Left cardiac atrium (tissue), 2 donors: ENCODE measurements around the gene ZPBP. TPM values are rescaled to one million over a fixed set of nuclear protein-coding genes. Genes with fewer than 3 reads are reported as not detected.

Source experiments
- total RNA-seq, 2 donors: library from RNA; stranded (reverse); fragmentation: NEBNext Ultra II Directional; extraction: Animal tissue kit (Norgen Biotek cat#: 25700); gene quantifications; one replicate each; pipeline ENCODE4 v1.2.1, GENCODE V29; 2021
- donor health status: DM: no; HTN: yes; CAD: no; lungs with severe emphysema.
- donor health status: DM: yes; HTN: yes; CAD: no.

The ZPBP gene
- total RNA-seq, 2 donors from 2014 or later = not detected

Other genes starting within 250 kb of the ZPBP start
- 1 to 10 TPM; 4.4 to 9.2 TPM for gene IKZF1, start 211.5 kb upstream of the ZPBP start, total RNA-seq